C4-2B (cell line): ENCODE results near the gene GSTO1.

ENCODE experiments used
- CTCF ChIP-seq: fragments of 450-650 bp; conservative IDR thresholded peaks from 2 replicates; pipeline ENCODE4 v1.5.1; 2017; ENCODE audit warnings: mild to moderate bottlenecking
- ZFX ChIP-seq: fragments of 450-650 bp; IDR thresholded peaks from 2 replicates; pipeline ENCODE4 v1.6.1; 2017

DNA sequence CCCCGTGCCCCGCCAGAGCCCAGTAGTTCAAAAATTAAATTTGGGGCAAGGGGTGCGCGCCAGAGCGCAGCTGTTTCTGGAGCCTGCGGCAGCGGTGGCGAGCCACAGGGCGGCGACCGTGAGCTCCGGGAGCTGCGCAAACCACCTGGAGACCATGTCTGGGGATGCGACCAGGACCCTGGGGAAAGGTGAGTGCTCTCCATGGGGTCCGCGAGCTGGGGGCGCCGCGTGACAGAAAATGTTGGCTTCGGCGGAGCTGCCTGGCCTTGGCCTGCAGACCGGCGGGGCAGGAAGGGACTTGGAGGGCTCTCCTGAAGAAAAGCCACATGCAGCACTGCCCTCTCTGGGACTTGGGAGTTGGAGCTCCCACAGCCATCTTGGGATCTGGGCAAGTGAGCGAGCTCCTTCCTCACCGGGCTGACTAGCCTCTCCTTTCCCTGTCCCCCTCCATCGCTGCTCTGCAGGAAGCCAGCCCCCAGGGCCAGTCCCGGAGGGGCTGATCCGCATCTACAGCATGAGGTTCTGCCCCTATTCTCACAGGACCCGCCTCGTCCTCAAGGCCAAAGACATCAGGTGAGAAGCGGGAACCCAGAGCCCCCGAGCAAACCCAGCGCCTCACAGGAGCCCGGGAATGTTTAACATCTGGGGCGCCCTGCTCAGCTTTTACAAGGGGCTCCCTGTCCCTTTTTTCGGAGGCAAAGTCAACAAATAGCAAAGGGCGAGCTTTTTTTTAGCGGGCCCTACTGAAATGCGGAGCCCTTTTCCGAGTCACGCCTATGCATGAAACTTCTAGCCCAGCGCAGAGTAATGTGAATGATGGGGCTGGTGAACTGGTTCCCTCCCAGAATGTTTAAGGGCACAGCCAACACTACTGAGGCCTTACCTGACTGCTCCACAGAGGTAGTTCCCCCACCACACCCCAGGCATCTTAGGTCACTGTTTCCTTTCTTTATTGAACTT, 20.4 kb downstream of the GSTO1 start:
- no peak for TF ChIP-seq CTCF
- no peak for TF ChIP-seq ZFX
